GM19023 (cell line): ENCODE data around the gene FADS1.

Source experiments
- ATAC-seq: cut with Tn5 transposase; IDR thresholded peaks from one replicate; pipeline ENCODE4 v1.9.1; 2021; ENCODE audit warnings: mild to moderate bottlenecking, moderate library complexity; ENCODE audit not compliant: unreplicated experiment

The FADS1 gene

GRCh38 chr11:61797263-61797944, 19.4 kb downstream of the FADS1 start:
- no peak for ATAC-seq

GRCh38 chr11:61795876-61796526, 20.8 kb downstream of the FADS1 start:
- ATAC-seq, result no peak

GRCh38 chr11:61795459-61795858, 21.3 kb downstream of the FADS1 start:
- ATAC-seq, result no peak

GRCh38 chr11:61794579-61794978, 22.2 kb downstream of the FADS1 start:
- no peak for ATAC-seq

GRCh38 chr11:61793829-61794204, 23.0 kb downstream of the FADS1 start:
- no peak for ATAC-seq

- ATAC-seq, result peak; percentile 26
These were observed 23.5 kb downstream of the FADS1 start for GRCh38 chr11:61793083-61793828.

- peak; percentile 88 for ATAC-seq
These were observed 24.3 kb downstream of the FADS1 start, which contains the start of the genes FEN1 and TMEM258 for GRCh38 chr11:61792310-61793082. Gene FEN1 (plus strand): TSS chr11:61792911. CDS start chr11:61795362, 2,451 bp downstream. Gene TMEM258 (minus strand): TSS chr11:61792599. CDS start chr11:61792558, 41 bp downstream.

- peak; percentile 27 for ATAC-seq
These were observed 25.0 kb downstream of the FADS1 start for GRCh38 chr11:61791737-61792309.

GRCh38 chr11:61787928-61788491, 28.8 kb downstream of the FADS1 start:
- no peak for ATAC-seq

GRCh38 chr11:61785837-61786402, 30.9 kb downstream of the FADS1 start:
- no peak for ATAC-seq

- ATAC-seq, result no peak
These were observed 32.3 kb downstream of the FADS1 start for GRCh38 chr11:61784506-61784805.

- ATAC-seq, result no peak
These were observed 32.9 kb downstream of the FADS1 start for GRCh38 chr11:61783717-61784505.

GRCh38 chr11:61782841-61783240, 34.0 kb downstream of the FADS1 start:
- no peak for ATAC-seq

GRCh38 chr11:61782299-61782698, 34.5 kb downstream of the FADS1 start:
- no peak for ATAC-seq

- no peak for ATAC-seq
These were observed 35.2 kb downstream of the FADS1 start for GRCh38 chr11:61781585-61781984.

- ATAC-seq, result no peak
These were observed 36.1 kb downstream of the FADS1 start for GRCh38 chr11:61780581-61781162.

GRCh38 chr11:61779666-61780525, 36.9 kb downstream of the FADS1 start:
- ATAC-seq, result no peak
